Germinal center (tissue), 1 donor: Measurements from ENCODE around the gene CAV1.
"Not testable (repeated sequence)": the region's sequence is repeated elsewhere in the genome, so short reads cannot be mapped to it uniquely, and the experiment has no call there.

Experiments used
- DNase-seq: peaks from one replicate; pipeline ENCODE4 v3.0.0; 2012; ENCODE audit warnings: mixed read lengths, low spot score

Gene CAV1

DNA sequence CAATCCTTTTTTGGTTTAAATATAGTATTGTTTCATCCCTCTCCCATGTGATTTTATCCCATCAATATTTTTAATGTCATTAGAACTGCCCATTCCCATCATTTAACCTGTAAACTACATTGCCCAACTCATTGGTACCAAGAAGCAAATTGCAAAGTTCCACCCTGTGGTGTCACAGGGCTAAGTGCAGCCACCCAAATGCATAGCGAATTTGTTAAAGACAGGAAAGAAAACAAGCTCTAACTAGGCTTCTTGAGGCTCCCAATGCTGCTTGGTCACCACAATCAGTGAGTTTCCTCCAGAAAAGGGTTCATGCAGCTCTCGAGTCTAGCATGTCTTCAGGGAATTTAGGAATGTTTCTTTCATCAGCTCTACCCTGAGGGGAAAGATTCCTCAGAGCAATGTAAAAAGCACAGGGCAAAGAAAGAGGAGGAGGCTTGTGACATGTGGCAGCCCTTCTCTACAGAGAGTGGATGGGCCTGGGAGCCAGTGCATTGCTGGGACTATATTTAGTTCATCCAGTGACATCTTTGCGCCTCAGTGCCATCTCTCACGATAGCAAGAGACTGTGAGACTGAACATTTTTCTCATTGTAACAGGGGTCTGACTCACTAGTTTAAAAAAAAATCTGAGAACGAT lies 58.1 kb downstream of the CAV1 start:
- no peak for DNase-seq

DNA sequence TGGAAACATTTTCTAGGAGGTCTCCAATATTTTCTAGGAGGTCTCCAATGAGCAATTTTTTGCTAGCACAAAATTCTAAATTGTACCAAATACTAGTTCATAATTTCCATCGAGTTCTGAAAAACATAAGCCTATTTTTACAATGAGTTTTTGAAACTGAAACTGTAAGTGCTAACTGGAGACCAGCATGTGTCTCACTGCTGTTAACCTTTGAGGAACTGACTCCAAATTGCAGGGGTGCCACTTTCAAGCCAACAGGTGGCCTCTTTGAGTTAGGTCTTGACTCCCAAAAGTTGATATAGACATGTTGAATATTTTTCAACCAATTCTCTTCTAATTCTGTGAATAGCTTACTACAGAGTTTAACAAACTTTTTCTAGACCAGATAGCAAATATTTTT lies 58.8 kb downstream of the CAV1 start:
- peak; percentile 71 for DNase-seq

DNA sequence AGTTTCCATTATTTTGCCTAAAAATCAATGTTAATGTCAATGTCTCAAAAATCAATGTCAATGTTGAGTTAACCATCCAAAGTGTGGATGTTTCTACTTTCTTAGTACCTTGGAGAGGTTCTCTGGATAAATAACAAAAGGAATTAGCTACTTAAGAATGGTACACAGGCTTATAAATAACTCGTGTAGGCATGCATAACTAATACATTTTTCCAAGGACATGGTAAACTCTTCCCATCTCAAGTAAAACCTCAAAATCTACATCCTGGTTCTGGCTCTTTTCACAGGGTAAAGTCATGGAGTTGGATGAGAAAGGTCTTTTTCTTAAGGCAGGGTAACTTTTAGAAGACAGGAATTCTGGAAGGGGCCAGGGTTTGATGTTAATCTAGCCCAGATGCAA lies 59.9 kb downstream of the CAV1 start:
- DNase-seq, result no peak

DNA sequence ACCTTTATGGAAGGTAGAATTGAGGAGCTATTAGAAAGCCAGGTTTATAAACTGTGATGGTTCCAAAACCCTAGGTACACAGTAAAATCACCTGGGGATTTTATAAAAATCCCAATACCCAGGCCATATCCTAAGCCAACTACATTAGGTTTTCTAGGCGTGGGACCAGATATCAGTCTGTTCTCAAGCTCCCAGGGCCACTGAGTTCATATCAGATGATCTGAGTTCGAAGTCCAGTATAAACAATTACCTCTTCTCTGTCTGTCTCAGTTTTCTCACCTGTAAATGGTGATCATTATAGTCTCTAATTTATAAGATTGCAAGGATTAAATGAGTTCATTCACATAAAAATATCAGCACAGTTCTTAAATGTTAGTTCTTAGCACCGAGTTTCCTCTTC lies 60.6 kb downstream of the CAV1 start:
- no peak for DNase-seq

DNA sequence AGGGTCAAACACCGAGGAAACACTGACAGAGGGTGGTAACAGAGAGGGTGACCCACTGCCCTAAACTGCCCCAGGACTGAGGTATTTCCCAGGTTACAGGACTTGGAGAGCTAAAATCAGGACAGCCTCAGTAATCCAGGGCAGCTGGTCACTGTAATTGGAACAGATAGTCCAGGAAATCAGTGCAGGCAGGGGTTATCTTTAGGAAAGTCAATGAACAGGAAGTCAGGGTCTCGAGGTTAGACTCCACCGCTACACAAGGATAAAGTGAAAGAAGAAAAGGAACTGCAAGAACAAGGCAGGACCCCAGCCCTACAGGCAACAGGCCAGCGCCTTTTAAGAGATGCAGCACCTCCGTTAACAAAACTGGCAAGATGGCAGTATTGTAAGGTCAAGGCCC lies 61.1 kb downstream of the CAV1 start:
- DNase-seq, result no peak

DNA sequence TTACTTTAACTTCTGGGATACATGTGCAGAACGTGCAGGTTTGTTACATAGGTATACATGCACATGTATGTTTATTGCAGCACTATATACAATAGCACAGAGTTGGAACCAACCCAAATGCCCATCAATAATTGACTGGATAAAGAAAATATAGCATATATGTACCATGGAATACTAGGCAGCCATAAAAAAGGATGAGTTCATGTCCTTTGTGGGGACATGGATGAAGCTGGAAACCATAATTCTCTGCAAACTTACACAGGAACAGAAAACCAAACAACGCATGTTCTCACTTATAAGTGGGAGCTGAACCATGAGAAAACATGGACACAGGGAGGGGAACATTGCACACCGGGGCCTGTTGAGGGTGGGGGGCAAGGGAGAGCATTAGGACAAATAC lies 62.4 kb downstream of the CAV1 start:
- DNase-seq, result not testable (repeated sequence)

DNA sequence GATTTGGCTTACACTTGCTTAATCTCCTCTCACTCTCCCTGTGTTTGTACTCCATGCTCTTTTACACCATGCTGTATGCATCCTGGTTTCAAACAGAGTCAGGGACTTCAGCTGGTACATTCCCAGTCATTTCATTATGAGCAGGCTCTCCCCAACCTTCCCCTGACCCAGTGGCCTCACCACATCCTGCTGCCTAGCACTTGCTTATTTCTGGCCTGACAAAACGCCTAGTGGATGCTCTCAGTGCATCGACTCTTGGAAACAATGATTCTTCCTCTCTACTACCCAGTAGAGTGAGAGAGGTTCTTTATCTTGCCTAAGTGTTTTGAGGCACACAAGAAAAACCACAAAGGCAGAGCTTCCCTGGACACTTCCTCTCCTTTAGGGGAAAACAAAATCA lies 63.4 kb downstream of the CAV1 start:
- no peak for DNase-seq

DNA sequence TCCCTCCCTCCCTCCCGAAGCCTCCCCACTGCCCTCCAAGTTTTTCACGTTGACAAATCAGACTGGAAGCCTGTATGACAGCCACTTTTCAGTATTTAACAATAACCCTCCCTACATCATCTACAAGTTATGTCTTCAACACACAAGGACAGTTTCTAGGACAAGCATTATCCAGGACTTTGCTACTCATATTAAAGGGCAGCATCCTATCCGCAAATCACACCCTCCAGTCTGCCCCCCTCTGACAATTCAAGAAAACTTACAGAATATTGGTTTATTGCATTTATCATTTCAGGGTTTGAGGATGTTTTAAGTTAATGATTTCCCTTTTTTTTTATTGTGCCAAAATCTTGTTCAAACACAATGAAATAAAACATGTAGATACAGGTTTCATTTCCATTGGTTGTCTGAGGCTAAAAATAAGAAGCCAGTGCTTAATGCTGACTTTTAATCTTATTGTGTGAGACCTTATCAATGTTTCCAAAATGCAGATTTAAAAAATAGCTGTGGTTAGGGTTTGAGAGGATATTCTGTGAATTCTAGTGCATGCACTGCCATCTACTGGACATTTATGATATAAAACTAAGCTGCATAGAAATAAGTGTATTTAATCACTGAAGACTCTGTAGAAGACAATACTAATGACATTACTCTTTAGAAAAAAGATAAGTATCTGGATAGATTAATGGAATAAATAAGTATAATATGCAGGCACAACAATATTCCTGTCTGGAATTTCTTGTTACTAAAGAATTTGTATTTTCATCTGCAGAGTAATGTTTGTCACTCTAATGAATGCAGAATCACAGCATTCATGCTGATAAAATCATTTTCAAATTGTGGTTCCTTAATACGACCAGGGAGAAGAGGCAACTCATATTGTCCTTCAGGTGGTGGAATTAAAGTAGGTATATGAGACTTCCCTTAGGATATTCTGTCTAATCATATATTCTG lies 64.1 kb downstream of the CAV1 start:
- peak; percentile 15 for DNase-seq

DNA sequence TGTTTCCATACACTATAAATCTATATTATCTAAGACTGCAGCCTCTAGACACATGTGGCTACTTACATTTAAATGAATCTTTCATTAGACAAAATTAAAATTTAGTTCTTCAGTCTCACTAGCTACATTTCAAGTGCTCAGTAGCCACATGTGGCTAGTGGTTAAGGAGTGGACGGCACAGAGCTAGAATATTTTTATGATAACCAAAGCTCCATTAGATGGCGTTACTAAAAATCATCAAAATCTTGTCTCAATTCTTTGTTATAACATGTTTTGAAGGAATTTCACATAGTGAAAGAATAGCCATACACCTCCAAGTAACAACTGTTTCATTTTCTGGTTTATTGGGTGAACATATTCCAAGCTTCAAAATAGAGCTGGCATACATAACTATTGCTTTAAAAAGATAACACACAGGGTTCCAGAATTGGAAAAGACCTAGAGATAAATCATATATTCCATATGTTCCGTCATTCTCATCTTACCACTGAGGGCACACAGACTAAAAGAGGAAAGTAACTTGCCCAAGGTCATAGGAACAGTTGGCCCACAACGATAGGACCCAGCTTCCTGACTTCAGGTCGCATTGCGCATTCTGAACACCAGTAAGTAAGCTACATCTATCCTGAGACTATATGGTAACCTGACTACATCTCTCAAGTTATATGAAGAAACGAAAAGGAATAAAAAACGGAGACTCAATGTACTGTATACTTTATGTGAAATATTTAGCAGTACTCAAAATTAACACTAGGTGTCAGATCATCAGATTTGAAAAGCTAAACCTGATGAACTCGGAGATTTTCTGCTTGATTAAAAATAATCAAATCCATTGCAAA lies 66.6 kb downstream of the CAV1 start:
- peak; percentile 19 for DNase-seq

DNA sequence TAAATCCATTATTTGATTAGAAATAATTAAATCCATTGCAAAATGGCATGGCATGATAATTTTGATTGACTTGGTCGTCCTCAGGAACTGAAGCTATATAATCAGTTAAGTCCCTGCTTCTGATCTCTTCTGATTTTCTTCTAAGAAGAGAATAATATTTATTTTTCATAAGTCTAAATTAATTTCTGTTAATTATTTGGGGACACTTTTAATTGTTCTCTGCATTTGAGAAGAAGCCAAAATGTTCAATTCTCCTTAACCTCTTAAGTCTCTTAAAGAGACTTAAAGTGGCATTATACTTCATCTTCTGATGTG lies 67.2 kb downstream of the CAV1 start:
- no peak for DNase-seq

DNA sequence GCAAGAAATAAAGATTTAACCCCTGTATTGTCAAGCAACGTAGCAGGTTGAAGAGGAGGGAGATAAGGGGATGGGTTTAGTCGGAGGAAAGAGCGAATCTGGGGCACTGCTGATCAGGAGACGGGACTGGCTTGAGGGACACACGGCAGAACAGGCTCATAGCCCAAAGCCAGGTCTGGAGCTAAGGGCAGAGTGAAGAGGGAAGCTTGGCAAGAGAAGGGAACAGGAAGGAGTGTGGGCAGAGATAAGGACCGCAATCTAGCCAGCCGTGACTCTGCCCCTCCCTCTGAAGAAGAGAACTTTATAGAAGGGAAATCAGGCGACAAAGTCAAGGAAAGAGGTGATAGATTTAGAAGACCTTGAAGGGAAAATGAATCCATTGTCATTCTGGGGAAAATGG lies 67.6 kb downstream of the CAV1 start:
- DNase-seq, result no peak

DNA sequence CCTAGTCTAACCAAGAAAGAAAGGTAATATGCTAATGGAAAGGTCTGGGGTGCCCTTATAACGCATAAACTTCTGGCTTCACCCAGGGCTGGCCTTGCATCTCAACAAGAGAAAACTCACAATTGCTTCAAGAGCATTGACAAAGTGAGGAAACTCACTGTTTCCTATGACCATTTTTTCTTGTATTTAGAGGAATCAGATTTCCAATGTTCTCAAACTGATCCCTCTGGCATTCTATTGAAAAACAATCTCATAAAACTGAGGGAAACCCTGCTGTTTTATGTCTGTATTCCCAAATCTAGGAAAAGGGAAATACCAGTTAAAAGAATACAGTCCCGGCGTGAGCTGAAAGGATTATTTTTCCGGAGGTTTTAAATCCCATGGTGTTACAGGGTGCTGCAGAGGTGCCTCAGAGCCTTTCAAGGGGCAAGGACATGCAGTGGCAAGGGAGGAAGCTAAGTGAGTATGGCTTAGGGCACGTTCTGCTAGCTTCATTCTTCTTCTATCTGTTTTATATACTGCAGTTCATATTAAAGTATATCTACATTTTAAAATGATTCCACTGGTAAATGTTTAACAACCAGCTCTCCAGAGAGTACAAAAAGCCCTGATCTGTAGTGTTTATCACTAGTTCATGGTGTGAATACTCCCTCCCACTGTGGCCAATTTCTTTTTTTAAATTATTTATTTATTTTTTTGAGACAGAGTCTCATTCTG lies 68.7 kb downstream of the CAV1 start:
- no peak for DNase-seq

DNA sequence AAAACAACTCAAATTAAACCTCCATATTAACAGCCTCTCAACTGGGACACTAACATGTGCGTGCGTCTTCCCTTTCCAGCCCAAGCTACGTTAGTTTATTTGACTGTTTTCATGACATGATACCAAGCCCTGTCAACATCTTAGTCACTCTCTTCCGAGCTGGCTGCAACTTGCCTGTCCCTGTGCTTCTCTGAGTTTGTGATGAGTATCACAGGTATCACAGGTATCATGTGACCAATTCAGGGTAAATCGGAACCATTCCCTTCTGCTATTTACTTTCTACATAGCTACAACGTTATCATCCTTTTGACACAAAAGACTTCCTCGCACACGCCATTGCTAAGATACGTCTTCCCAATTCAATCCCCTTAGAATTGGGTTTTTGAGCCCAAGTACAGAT lies 70.2 kb downstream of the CAV1 start:
- DNase-seq, result no peak

DNA sequence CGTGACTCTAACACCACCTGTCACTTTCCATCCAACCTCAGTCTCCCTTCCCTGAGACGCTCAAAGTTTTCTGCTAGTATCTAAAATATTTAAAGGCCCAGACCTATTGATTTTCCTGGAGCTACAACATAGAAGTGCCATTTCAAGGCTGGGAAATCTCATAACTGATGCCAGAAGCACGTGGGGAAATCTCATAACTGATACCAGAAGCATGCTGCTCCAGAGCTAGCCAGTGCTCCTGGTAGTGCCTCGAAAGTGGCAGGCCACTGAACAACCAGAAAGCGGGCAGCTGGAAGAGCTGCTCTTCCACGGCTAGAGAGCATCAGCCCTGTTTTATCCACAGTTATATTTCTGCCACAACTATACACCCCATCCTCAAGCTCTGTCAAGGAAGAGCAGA lies 72.5 kb downstream of the CAV1 start:
- DNase-seq, result no peak

DNA sequence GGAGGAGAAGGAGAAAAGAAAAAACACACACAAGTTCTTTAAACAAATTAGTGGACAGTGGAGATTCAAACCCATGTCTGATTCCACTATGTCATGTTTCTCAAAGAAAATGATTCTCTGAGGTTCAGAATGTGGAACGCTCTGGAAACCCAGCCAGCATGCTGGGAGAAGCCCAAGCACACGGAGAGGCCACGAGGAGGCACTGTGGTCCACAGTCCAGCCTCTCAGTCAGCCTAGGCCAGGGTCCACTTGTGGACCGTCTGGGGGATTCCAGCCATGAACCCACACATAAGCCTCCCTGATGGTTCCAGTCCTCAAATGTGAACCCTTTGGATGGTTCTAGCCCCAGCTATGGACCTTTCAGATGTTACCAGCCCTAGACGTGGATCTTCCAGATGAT lies 73.4 kb downstream of the CAV1 start:
- no peak for DNase-seq

DNA sequence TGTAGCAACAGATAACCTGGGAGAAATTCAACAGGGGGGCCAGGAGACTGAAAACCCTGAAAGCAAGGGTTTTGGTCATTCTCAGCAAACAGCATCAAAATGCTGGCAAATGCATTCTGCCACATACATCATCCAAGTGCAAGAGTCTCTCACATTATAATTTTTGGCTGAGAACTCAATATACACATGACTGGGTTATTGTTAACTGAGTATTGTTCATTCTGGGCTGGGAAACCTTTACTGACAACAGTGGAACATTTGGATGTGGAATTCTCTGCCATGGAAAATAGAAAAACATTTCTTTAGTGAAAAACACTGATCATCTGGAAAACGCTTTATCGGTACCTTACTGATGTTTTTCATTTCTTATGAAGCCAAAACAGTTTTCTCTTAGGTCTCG lies 74.0 kb downstream of the CAV1 start:
- DNase-seq, result no peak

DNA sequence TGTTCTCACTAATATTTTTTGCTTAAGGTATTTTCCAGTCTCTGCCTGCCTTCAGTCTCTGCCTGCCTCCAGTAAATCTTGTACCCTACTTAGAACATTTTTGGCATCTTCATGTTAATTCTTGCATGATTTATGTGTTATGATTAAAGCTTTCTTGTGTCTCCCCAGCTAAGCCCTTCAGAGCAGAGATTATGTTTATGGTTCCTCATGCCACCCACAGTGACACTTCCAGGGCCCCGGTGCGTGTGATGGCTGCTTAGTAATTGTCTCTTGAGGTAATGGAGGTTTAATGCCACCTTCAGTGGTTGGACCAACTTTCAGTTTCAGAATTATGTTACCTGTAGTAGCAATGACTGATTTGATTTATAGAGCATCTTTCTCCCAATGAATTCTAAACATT lies 76.6 kb downstream of the CAV1 start:
- DNase-seq, result no peak

DNA sequence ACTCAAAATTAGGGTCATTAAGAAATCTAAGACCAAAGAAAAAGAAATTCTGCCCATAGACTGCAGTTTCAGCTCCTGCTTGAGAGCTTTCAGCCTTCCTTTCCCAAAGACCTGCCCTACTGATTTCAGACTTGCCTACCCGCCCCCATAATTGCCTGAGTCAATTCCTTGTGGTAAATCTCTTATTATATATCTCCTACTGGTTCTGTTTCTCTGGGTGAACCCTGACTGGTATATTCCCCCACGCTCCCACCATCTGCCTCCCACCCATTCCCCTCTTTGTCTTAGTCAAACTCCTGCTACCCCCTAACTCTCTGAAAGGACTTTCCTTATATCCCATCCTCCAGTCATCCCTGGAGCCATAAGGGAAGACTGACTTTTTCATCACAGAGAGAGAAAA lies 82.5 kb downstream of the CAV1 start:
- DNase-seq, result no peak

DNA sequence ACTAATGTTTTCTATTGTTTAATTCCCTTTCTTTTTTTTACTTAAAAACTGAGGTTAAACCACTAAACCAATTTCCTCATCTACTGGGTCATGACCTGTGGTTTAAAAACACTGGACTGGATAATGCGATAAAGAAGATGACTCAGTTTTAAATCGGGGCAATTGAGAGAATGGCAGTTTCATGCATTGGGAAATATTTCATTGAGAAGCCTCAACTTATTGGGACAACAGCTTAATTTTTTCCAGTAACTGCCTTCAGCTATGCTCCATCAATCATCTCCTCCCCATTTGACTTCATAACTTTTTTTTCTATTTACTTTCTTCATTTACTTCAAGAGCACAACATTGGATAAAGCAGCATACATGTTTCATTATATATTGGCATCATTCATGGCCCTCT lies 85.4 kb downstream of the CAV1 start:
- DNase-seq, result no peak

DNA sequence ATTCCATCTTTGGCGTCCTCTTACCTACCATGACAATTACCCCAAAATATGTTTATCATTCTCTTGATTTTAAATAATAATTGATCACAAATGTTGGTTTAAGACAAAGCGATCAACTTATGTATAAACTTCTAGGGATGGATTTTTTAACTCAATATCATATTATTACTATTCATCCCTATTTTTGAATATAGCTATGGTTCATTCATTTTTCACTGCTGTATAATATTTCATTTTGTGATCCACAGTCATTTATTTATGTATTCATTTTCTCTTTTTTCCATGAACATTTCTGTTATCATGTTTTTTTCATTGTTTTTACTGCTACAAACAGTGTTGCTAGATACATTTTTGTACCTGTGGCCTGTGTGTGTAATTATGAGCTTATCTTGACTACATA lies 85.9 kb downstream of the CAV1 start:
- no peak for DNase-seq
